DND-41 (cell line): Measurements from ENCODE around the gene CXCL5.

ENCODE experiments used
- CTCF ChIP-seq: IDR thresholded peaks from 2 replicates; pipeline ENCODE4 v1.5.1; 2012; ENCODE audit warnings: borderline replicate concordance, low read length, moderate library complexity, mild to moderate bottlenecking; ENCODE audit not compliant: poor library complexity, severe bottlenecking; ENCODE audit errors: extremely low read depth
- EZH2 ChIP-seq: IDR thresholded peaks from 3 replicates; pipeline ENCODE4 v1.6.1; 2012; ENCODE audit warnings: borderline replicate concordance, low read depth, mild to moderate bottlenecking, moderate library complexity, low read length, inconsistent platforms; ENCODE audit not compliant: severe bottlenecking

- TF ChIP-seq CTCF (no peak), EZH2 (no peak)
Observed at GRCh38 chr4:74005528-74005927, 7.1 kb upstream of the CXCL5 start.
